ENCODE results near the gene HECTD1. TPM values are rescaled to one million over a fixed set of nuclear protein-coding genes. Genes with fewer than 3 reads are reported as not detected.
"Not testable (repeated sequence)": the region's sequence is repeated elsewhere in the genome, so short reads cannot be mapped to it uniquely, and the experiment has no call there.

The HECTD1 gene
- total RNA-seq, 2 experiments from 2014 or later, result 90.3 to 126 TPM

DNA sequence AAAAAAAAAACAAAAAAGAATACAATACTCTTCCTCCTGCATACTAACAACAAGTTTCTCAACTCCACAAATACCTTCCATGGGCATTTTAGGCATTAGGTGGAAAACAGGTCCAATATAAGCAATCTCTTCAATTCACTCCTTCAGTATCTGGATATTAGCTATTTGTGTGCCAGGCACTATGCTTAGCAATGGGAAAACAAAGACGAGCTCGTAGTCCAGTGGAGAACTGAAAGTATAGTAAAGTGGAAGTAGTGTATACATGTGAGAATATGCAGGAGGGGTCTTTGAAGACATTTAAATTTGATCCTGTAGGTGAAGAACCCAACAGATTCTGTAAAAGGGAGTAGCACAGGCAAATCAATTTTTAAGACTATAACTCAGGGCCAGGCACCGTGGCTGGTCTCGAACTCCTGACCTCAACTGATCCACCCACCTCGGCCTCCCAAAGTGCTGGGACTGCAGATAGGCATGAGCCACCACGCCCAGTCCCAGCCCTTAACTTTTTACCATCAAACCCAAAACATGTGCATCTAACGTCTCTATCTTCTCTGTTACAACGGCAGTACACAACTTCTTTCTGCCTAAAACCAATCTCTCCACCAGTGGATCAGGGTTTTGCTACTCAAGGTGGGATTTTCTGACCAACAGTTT is 10.6 kb downstream of the HECTD1 start:
- CTCF ChIA-PET (ENCODE audit: unreplicated experiment), result no interaction called here
- H3K4me2 ChIP-seq (ENCODE audit: low read length), result no peak overlapping the region

DNA sequence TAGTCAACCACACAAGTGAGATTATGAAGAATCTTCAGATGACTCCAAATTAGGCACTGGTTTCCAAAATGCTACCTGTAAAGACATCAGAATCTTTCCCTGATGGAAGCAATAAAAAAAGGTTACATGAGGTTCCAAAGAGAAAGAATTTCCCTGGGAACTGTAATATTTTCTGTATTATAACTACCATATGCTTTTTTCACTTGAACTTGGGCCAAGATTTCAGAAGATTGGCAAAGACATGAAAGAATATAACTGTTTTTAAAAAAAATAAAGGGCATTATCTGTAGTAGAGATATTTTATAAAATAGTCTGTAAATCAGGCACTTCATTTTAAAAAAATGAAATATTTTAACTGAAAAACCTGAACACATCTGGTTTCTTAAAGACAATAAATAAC is 12.9 kb downstream of the HECTD1 start:
- no peak for TF ChIP-seq EZH2phosphoT487 (IDR thresholded peaks at IDR 0.05; ENCODE audit: borderline replicate concordance, low read depth, low read length)
- TF ChIP-seq, protein P1, sequence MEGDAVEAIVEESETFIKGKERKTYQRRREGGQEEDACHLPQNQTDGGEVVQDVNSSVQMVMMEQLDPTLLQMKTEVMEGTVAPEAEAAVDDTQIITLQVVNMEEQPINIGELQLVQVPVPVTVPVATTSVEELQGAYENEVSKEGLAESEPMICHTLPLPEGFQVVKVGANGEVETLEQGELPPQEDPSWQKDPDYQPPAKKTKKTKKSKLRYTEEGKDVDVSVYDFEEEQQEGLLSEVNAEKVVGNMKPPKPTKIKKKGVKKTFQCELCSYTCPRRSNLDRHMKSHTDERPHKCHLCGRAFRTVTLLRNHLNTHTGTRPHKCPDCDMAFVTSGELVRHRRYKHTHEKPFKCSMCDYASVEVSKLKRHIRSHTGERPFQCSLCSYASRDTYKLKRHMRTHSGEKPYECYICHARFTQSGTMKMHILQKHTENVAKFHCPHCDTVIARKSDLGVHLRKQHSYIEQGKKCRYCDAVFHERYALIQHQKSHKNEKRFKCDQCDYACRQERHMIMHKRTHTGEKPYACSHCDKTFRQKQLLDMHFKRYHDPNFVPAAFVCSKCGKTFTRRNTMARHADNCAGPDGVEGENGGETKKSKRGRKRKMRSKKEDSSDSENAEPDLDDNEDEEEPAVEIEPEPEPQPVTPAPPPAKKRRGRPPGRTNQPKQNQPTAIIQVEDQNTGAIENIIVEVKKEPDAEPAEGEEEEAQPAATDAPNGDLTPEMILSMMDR (conservative IDR thresholded peaks at IDR 0.05; ENCODE audit: low read length), result no peak
- Histone ChIP-seq H3K4me3 (ENCODE audit: low read depth, low read length, poor library complexity, severe bottlenecking) (no peak overlapping the region), H4K20me1 (ENCODE audit: insufficient read depth, low read length) (peaks cover 16% of the 10 kb centered on the region; the same call in 1 of the 2 replicates), H3K36me3 (ENCODE audit: insufficient read depth, low read length) (peaks cover 84% of the 10 kb centered on the region), H3K4me2 (ENCODE audit: low read length) (no peak overlapping the region), H3K79me2 (ENCODE audit: insufficient read depth, low read depth, low read length) (peaks cover 79% of the 10 kb centered on the region), H3K9me2 (ENCODE audit: insufficient read depth, low read length) (no peaks in the 10 kb centered on the region), H3K9me3 (ENCODE audit: low read length) (no peaks in the 10 kb centered on the region), H2AFZ (ENCODE audit: low read length) (no peak overlapping the region), H3K27ac (ENCODE audit: low read depth, low read length, poor library complexity, severe bottlenecking) (no peak overlapping the region), H3K4me1 (ENCODE audit: insufficient read depth, low read length, poor library complexity, severe bottlenecking) (peaks cover 6% of the 10 kb centered on the region)
- ChIA-PET POLR2A (interaction anchor here (0.7 to 1.3 kb wide), 4 partner anchors 11 to 534 kb away, joined by 3 to 6 read pairs (median 4); no protein-coding TSS in a partner anchor), CTCF (ENCODE audit: unreplicated experiment) (no interaction called here)
- intact Hi-C loops (cut with micrococcal nuclease; ENCODE audit: unreplicated experiment), result no loop called here
- no TSS peak for BruUV-seq (replicated peaks)
- no peak for DNase-seq (ENCODE audit: low spot score)

More for the DNA sequence above, 10.6 kb downstream of the HECTD1 start:
- no peak overlapping the region for H2AFZ ChIP-seq (ENCODE audit: low read length)
- TF ChIP-seq, protein P1 (conservative IDR thresholded peaks at IDR 0.05; ENCODE audit: low read length), result no peak
- no peak for TF ChIP-seq EZH2phosphoT487 (IDR thresholded peaks at IDR 0.05; ENCODE audit: borderline replicate concordance, low read depth, low read length)
- H4K20me1 ChIP-seq (ENCODE audit: insufficient read depth, low read length), result peaks cover 16% of the 10 kb centered on the region; the same call in 1 of the 2 replicates
- H3K4me1 ChIP-seq (ENCODE audit: insufficient read depth, low read length, poor library complexity, severe bottlenecking), result no peaks in the 10 kb centered on the region
- H3K4me3 ChIP-seq (ENCODE audit: low read depth, low read length, poor library complexity, severe bottlenecking), result no peak overlapping the region
- no peaks in the 10 kb centered on the region for H3K9me3 ChIP-seq (ENCODE audit: low read length)
- H3K36me3 ChIP-seq (ENCODE audit: insufficient read depth, low read length), result peaks cover 84% of the 10 kb centered on the region
- intact Hi-C loops (cut with micrococcal nuclease; ENCODE audit: unreplicated experiment), result no loop called here
- H3K9me2 ChIP-seq (ENCODE audit: insufficient read depth, low read length), result no peaks in the 10 kb centered on the region
- no TSS peak for BruUV-seq (replicated peaks)
- DNase-seq (ENCODE audit: low spot score), result no peak
- POLR2A ChIA-PET, result interaction anchor here (0.8 to 1.5 kb wide), 3 partner anchors 10 to 27 kb away, joined by 3 to 5 read pairs (median 4); no protein-coding TSS in a partner anchor
- H3K79me2 ChIP-seq (ENCODE audit: insufficient read depth, low read depth, low read length), result peaks cover 89% of the 10 kb centered on the region
- no peak overlapping the region for H3K27ac ChIP-seq (ENCODE audit: low read depth, low read length, poor library complexity, severe bottlenecking)

DNA sequence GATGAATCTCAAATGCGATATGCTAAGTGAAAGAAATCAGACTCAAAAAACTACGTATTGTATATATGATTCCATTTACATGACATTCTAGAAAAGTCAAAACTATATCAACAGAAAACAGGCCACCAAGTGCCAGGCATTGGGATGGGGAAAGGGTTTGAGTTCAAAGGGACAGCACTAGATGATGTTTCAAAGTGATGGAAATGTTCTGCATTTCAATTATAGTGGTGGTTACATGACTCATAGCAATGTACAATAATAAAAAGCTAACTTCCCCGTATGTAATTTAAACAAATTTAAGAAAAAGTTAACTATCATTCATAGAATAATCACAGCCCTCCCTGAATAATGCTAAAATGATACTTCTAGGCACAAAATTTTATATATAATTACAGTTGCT is 13.5 kb downstream of the HECTD1 start:
- H3K79me2 ChIP-seq (ENCODE audit: insufficient read depth, low read depth, low read length), result peaks cover 79% of the 10 kb centered on the region
- BruUV-seq (replicated peaks), result no TSS peak
- peaks cover 16% of the 10 kb centered on the region; the same call in 1 of the 2 replicates for H4K20me1 ChIP-seq (ENCODE audit: insufficient read depth, low read length)

DNA sequence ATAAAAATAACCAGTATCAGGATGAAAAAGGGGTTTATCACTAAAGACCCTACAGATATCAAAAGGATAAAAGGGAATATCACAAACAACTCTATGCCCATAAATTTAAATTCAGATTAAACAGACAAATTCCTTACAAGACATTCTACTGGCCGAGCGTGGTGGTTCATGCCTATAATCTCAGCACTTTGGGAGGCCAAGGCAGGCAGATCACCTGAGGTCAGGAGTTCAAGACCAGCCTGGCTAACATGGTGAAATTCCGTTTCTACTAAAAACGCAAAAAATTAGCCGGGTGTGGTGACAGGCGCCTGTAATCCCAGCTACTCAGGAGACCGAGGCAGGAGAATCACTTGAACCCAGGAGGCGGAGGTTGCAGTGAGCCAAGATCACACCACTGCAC is 15.0 kb downstream of the HECTD1 start:
- H3K36me3 ChIP-seq (ENCODE audit: insufficient read depth, low read length), result peaks cover 78% of the 10 kb centered on the region
- POLR2A ChIA-PET, result interaction anchor here (0.7 to 0.9 kb wide), 2 partner anchors 23 to 244 kb away, joined by 4 to 5 read pairs; no protein-coding TSS in a partner anchor
- H3K4me3 ChIP-seq (ENCODE audit: low read depth, low read length, poor library complexity, severe bottlenecking); H3K4me2 ChIP-seq (ENCODE audit: low read length); H4K20me1 ChIP-seq (ENCODE audit: insufficient read depth, low read length); H3K9me2 ChIP-seq (ENCODE audit: insufficient read depth, low read length); H3K9me3 ChIP-seq (ENCODE audit: low read length); H3K27ac ChIP-seq (ENCODE audit: low read depth, low read length, poor library complexity, severe bottlenecking); BruUV-seq (replicated peaks); CTCF ChIA-PET (ENCODE audit: unreplicated experiment); DNase-seq (ENCODE audit: low spot score); intact Hi-C loops (cut with micrococcal nuclease; ENCODE audit: unreplicated experiment); H2AFZ ChIP-seq (ENCODE audit: low read length); H3K4me1 ChIP-seq (ENCODE audit: insufficient read depth, low read length, poor library complexity, severe bottlenecking): not testable (repeated sequence)
- H3K79me2 ChIP-seq (ENCODE audit: insufficient read depth, low read depth, low read length), result peaks cover 73% of the 10 kb centered on the region

More for the DNA sequence above, 13.5 kb downstream of the HECTD1 start:
- no peak for TF ChIP-seq EZH2phosphoT487 (IDR thresholded peaks at IDR 0.05; ENCODE audit: borderline replicate concordance, low read depth, low read length)
- TF ChIP-seq, protein P1 (conservative IDR thresholded peaks at IDR 0.05; ENCODE audit: low read length), result no peak
- no peak overlapping the region for H3K4me2 ChIP-seq (ENCODE audit: low read length)
- H3K36me3 ChIP-seq (ENCODE audit: insufficient read depth, low read length), result peaks cover 87% of the 10 kb centered on the region
- ChIA-PET POLR2A (interaction anchor here (1.1 kb wide), 1 partner anchor 18 kb away, joined by 5 read pairs; no protein-coding TSS in a partner anchor), CTCF (ENCODE audit: unreplicated experiment) (no interaction called here)
- no peaks in the 10 kb centered on the region for H3K9me2 ChIP-seq (ENCODE audit: insufficient read depth, low read length)
- intact Hi-C loops (cut with micrococcal nuclease; ENCODE audit: unreplicated experiment), result no loop called here
- no peak overlapping the region for H3K27ac ChIP-seq (ENCODE audit: low read depth, low read length, poor library complexity, severe bottlenecking)
- H2AFZ ChIP-seq (ENCODE audit: low read length), result no peak overlapping the region
- no peak for DNase-seq (ENCODE audit: low spot score)
- peaks cover 6% of the 10 kb centered on the region for H3K4me1 ChIP-seq (ENCODE audit: insufficient read depth, low read length, poor library complexity, severe bottlenecking)
- H3K4me3 ChIP-seq (ENCODE audit: low read depth, low read length, poor library complexity, severe bottlenecking), result no peak overlapping the region
- no peaks in the 10 kb centered on the region for H3K9me3 ChIP-seq (ENCODE audit: low read length)
